Mucosa of descending colon (tissue), 3 donors: ENCODE data around the gene GDAP2. TPM values are rescaled to one million over a fixed set of nuclear protein-coding genes. Genes with fewer than 3 reads are reported as not detected.

Experiments
- ATAC-seq: fragments of 200-7000 bp; cut with Tn5 transposase; one replicate; pipeline ENCODE4 v1.9.1; 2020; ENCODE audit warnings: mild to moderate bottlenecking, moderate library complexity
- DNase-seq, 3 donors: peaks; one replicate each; pipeline ENCODE4 v3.0.0-alpha.2; 2020
- H3K36me3 ChIP-seq: fragments of 200-600 bp; one replicate; pipeline ENCODE4 v1.8.0; 2021; ENCODE audit warnings: low read depth, mild to moderate bottlenecking
- H3K4me1 ChIP-seq: fragments of 200-600 bp; one replicate; pipeline ENCODE4 v1.8.0; 2021; ENCODE audit warnings: low read depth, mild to moderate bottlenecking
- H3K4me3 ChIP-seq: fragments of 200-600 bp; one replicate; pipeline ENCODE4 v1.8.0; 2021; ENCODE audit warnings: mild to moderate bottlenecking
- H3K9me3 ChIP-seq: fragments of 200-600 bp; one replicate; pipeline ENCODE4 v1.8.0; 2021; ENCODE audit warnings: mild to moderate bottlenecking
- intact Hi-C, 2 donors: fragments of 100-400 bp; cut with DNase I in 1 of 2; cut with micrococcal nuclease in 1 of 2; formaldehyde crosslinking; loops; one replicate each; pipeline versions ENCODE4 v1.11.0 to v1.11.1; 2022; cut with DNase I, micrococcal nuclease
- total RNA-seq, 3 donors: library from RNA; stranded (reverse); fragmentation: NEBNext Ultra II Directional in 2 of 3; extraction: Animal tissue kit (Norgen Biotek cat#: 25700) in 2 of 3; gene quantifications; one replicate each; pipeline versions ENCODE4 v1.2.1 to v1.2.4, GENCODE V29; 2021 to 2023
- TF ChIP-seq, protein P1 (sequence below): fragments of 200-600 bp; IDR thresholded peaks from one replicate; pipeline ENCODE4 v1.8.0; 2022; ENCODE audit warnings: antibody characterized with exemption, mild to moderate bottlenecking
- donor health status: DM: no; HTN: no; CAD: no; lungs with moderate emphysema.
- donor health status: DM: no; HTN: no; CAD: no.
- donor health status: DM: no; HTN: yes; CAD: no.

Gene GDAP2
- total RNA-seq, 3 donors from 2014 or later = 27.4 to 36.0 (median 33.5) TPM

DNA sequence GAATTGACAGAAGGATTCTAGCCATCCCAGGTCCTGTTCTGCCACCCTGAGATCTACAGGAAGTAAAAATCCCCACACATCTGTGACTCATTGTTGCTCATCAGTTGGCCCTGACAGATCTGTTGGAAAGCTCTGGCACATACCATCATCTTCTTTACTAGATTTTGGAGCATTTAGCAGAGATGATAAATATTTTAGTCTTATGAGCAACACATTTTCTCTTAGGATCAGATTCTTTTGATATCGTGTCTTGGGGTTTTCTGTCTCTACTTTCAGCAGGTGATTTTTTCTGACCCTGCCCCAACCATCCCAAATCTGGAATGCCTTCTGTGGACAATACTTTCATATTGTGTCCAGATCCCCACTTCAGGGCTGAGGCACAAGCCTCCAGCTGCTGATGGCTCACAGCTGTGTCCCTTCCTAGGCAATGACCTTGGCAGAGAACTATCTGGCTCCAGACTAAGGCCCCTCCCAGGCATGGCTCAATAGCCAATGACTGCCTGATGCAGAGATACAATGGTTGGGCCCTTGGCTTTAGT, 102.8 kb downstream of the GDAP2 start:
- intact Hi-C loops = no loop called here
- H3K4me3 ChIP-seq = no peak overlapping the region
- TF ChIP-seq, protein P1, sequence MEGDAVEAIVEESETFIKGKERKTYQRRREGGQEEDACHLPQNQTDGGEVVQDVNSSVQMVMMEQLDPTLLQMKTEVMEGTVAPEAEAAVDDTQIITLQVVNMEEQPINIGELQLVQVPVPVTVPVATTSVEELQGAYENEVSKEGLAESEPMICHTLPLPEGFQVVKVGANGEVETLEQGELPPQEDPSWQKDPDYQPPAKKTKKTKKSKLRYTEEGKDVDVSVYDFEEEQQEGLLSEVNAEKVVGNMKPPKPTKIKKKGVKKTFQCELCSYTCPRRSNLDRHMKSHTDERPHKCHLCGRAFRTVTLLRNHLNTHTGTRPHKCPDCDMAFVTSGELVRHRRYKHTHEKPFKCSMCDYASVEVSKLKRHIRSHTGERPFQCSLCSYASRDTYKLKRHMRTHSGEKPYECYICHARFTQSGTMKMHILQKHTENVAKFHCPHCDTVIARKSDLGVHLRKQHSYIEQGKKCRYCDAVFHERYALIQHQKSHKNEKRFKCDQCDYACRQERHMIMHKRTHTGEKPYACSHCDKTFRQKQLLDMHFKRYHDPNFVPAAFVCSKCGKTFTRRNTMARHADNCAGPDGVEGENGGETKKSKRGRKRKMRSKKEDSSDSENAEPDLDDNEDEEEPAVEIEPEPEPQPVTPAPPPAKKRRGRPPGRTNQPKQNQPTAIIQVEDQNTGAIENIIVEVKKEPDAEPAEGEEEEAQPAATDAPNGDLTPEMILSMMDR = no peak
- DNase-seq = peak in 1 of 3 donors; percentile 22
- H3K9me3 ChIP-seq = peaks cover 5% of the 10 kb centered on the region
- no peaks in the 10 kb centered on the region for H3K36me3 ChIP-seq
- H3K4me1 ChIP-seq = no peaks in the 10 kb centered on the region
- ATAC-seq = peak; percentile 47

DNA sequence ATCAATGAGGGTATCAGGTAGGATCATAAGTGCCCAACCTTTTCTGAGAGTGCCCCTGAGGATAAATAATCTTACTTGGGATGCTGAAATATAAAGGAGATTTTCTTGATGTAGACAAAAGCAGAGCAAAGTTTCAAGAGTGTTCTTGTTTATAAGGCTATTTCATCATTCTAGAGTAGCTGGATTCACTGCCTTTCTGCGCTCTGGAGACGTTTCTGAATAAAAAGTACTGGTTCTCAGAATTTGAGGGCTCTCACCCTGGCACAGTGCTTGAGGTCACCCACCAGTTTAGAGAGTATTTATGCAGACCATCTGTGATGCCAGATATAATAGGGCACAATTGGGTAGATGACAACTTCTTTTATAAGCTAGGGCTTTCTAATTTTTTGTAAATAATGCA, 103.3 kb downstream of the GDAP2 start:
- Histone ChIP-seq H3K36me3 (no peaks in the 10 kb centered on the region), H3K4me3 (no peak overlapping the region), H3K4me1 (no peaks in the 10 kb centered on the region), H3K9me3 (peaks cover 7% of the 10 kb centered on the region)
- TF ChIP-seq, protein P1 = no peak
- ATAC-seq (no peak), DNase-seq (no peak)
- intact Hi-C loops = no loop called here

DNA sequence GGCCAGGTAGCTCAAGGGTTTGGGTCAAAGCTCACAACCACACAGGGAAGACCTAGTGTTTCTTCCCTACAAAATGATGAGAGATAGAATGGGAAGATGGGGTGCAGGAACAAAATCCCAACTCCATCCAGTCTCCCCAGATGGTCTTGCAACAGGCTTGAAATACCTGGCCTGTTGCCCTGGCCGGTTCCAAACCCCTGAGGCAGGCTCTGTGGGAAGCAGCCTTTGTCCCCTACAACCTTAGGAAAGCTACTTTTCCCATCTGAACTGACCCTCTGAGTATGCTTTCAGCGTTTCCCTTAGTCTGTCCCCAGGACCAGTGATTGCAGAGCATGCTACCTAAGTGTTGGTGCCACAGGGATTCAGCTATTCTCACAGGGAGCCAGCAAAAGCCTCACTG, 104.0 kb downstream of the GDAP2 start:
- DNase-seq = no peak
- intact Hi-C loops = no loop called here
- no peaks in the 10 kb centered on the region for H3K36me3 ChIP-seq
- H3K9me3 ChIP-seq = peaks cover 7% of the 10 kb centered on the region
- TF ChIP-seq, protein P1 = no peak
- ATAC-seq = no peak
- no peaks in the 10 kb centered on the region for H3K4me1 ChIP-seq
- no peak overlapping the region for H3K4me3 ChIP-seq

DNA sequence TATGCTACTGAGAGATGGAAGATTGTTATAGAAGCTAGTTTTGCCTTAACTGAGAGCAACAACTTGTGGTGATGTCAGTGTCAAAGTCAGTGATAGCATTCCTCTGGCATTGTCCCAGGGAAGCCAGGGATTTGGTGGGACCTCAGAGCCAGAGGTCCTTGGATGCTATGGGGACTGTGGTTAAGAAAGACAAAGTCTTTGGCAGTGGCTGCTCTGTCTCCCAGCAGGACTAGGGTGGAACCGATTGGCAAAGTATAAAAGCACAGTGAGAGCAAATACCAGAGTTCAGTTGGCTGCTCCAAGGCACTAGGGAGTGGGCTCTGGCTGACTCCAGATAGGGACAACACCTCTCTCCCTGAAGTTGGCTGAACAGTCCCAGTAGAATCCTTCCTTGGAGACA, 104.8 kb downstream of the GDAP2 start:
- intact Hi-C loops = no loop called here
- peaks cover 7% of the 10 kb centered on the region for H3K9me3 ChIP-seq
- no peaks in the 10 kb centered on the region for H3K4me1 ChIP-seq
- TF ChIP-seq, protein P1 = no peak
- no peaks in the 10 kb centered on the region for H3K36me3 ChIP-seq
- ATAC-seq = no peak
- DNase-seq = no peak
- H3K4me3 ChIP-seq = no peak overlapping the region

DNA sequence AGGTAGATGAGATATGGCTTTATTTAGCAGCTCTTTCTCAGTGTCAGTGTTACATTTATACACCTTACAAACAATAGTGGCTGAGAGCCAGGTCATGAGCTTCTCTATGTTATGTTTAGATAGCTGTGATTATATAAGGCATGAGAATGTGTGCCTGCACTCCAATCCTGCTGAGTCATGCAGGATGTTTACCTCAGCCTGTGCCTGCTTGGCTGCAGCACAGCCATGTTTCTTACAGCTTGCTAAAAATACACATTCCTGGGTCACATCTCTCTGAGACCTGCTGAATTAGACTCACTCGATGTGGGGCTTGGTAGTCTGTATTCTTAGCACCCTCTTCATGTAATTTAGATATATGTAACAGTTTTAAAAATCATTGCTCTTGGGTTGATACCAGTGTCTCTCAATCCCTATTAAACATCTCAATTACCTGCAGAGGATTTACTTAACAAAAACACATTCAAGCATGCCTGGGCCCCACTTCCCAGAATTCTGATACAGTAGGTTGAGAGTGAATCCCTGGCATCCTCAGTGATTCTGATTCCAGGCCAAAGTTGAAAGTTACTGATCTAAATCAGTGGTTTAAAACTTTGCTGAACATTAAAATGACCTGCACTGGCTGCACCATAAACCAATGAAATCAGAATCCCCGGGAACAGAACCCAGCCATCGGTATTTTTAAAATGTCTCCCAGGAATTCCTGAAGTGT, 107.5 kb downstream of the GDAP2 start:
- Histone ChIP-seq H3K9me3 (peaks cover 7% of the 10 kb centered on the region), H3K4me3 (no peak overlapping the region), H3K4me1 (no peaks in the 10 kb centered on the region), H3K36me3 (no peaks in the 10 kb centered on the region)
- intact Hi-C loops = no loop called here
- TF ChIP-seq, protein P1 = no peak
- DNase-seq (peak in 1 of 3 donors; percentile 55), ATAC-seq (peak; percentile 58)
